HG03159 (cell line): ENCODE data around the gene SSU72.
"Not testable (repeated sequence)": the region's sequence is repeated elsewhere in the genome, so short reads cannot be mapped to it uniquely, and the experiment has no call there.

Source experiments
- ATAC-seq: cut with Tn5 transposase; IDR thresholded peaks from one replicate; pipeline ENCODE4 v1.9.1; 2021; ENCODE audit warnings: mild to moderate bottlenecking, moderate library complexity; ENCODE audit not compliant: unreplicated experiment

The SSU72 gene

DNA sequence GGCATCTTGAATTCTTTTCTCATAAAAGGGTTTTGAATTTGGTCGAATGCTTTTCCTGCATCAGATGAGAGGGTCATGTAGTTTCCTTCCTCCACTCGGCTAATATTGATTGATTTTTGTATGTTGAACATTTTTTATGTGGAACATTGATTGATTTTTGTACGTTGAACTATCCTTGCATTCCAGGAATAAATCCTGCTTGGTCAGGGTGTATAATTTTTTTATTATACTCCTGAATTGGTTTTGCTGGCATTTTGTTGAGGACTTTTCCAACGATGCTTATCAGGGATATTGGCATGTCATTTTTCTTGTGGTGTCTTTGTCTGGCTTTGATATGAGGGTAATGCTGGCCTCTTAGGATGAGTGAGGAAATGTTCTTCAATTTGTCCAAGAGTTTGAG lies 42.7 kb downstream of the SSU72 start:
- no peak for ATAC-seq

DNA sequence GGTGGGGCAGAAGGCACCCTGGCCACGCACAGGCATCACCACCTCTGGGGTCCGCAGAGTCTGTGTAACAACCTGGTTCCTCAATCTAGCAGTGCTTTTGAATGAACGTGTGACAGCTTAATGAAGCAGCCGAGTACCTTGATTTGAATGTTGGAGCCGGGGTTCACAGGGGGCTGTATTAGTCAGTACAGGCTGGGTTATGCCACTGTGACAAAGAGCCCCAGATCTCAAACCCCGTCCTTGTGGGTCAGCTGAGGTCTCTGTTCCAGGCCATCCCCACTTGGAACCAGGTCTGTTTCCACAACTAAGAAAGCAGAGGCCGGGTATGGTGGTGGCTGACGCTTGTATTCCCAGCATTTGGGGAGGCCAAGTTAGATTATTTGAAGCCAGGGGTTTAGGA lies 44.7 kb downstream of the SSU72 start:
- ATAC-seq = no peak

DNA sequence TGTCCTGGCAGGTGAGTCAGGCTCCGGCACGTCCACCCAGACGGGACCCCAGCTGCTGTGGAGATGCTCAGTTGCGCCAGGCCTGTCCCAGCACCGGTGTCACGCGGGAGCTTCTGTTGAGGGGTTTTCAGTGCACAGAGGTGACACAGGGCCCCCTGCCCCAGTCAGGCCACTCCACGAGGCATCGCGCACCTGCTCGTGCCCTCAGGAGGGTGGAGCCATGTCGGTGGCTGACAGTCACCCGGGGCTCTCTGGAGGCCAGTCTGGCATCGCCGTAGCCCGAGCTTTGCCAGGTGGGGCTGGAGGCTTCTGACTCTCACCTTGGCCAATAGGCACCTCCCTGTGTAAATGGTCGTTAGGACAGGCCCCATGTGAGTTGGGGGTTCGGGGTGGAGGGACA lies 45.3 kb downstream of the SSU72 start:
- no peak for ATAC-seq

DNA sequence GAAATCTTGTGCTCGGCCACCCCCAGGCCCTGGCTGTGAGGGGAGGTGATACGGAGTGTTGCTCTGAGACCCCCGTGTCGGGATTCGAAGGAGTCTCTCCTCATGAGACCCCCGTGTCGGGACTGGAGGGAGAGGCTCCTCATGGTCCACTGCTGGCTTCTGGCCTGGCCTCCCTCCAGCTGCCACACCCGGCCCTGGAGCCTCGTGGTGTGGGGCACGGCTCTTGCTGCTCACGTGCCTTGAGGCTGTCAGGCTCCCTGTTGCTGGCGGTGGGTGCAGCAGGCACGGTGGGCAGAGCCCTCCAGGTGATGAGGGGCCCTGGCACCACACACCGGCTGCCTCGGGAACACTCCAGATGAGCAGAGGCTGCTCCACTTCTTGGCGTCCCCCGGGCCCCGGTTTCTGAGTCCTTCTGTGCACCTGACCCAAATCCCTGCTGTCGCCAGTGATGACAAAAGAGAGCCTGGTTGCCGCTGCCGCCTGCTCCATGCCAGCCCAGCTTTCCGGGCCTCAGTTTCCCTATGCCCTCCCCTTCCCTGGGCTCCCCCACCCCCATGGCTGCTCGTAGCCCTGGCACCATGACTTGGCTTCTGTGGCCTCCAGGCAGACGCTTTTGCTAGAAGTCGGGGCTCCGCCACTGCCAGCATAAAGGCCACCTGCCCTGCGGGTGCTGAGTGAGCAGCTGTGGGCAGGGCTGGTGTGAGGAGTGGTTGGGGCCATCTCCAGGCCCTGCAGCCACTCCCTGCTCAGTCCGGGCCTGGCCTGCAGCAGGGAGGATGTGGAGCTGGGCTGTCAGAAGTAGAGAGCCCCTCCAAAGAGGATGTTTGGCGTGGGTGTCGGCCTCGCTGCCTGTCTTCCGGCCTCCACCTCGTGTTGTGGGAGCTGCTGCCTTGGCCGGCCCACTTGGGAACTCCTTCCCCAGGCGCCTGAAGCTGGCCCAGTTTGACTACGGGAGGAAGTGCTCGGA lies 46.1 kb downstream of the SSU72 start:
- no peak for ATAC-seq

DNA sequence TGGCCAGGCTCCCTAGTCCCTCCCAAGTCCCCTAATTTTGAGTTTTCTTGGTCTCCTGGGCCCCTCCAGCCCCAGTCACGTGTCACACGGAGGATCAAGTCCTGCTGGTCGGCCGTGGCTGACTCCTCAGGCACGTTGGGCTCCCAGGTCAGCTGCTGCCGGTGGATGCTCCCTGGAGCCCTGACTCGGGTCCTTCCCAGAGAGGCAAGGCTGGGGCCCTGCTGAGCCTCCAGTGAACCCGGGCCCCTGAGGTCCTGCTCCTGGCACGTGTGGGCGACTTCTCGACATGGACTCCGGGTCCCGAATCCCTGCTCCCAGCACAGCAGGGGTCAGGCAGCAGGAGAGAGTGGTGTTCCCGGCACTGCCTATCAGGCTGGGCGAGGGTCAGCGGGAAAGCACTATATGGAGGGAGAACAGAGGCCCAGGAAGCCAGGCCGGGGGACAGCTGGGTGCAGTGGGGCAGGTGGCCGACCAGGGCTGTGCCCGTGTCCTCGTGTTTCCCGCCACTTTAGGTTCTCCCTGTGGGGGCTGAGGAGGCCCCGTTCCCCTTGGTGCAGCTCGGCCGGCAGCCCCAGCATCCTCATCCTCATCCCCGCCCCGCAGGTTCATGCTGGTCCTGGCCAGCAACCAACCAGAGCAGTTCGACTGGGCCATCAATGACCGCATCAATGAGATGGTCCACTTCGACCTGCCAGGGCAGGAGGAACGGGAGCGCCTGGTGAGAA lies 47.4 kb downstream of the SSU72 start:
- ATAC-seq = no peak

DNA sequence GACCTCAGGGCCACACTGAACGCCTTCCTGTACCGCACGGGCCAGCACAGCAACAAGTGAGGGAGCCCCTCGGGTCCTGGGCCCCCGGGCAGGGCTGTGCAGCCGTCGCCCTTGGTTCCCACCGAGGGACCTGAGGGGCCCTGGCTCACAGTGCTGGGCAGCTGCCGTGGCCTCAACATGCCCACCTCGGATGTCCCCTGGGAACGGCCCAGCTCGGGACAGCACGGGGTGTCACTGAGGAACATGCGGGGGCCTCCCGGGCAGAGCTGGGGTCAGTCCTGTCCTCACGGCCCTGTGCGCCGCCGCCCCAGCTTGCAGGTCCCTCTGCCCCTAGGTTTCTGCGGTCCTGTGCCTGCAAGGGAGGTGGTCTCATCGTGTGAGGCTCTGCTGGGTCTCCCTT lies 48.2 kb downstream of the SSU72 start:
- ATAC-seq = not testable (repeated sequence)

DNA sequence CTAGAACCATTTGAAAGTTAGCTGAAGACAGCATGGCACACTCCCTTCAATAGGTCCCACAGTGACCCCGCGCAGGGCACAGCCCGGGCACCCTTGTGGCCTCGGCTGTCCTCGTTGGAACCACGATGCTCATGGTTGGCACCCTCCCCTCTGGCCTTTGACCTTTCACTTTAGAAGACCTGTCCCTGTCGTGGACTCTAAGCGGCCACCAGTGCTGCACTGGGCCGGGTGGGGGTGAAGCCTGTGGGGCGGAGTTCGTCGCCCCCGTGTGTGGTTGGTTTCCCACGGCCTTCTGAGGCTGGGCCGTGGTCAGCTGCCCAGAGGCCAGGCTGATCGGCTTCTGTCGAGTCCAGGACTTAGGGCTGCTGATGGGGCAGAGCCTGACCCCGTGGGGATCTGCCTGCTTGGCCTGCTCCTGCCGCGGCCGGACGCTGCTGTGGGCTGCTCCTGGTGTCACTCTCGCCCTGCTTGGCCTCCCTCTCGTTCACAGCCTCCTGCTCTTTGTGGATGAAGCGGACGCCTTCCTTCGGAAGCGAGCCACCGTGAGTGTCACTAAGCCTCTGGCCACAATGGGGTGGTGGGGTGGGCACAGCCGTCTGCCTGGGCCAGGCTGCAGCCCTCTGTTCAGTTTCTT lies 49.8 kb downstream of the SSU72 start:
- ATAC-seq = not testable (repeated sequence)

DNA sequence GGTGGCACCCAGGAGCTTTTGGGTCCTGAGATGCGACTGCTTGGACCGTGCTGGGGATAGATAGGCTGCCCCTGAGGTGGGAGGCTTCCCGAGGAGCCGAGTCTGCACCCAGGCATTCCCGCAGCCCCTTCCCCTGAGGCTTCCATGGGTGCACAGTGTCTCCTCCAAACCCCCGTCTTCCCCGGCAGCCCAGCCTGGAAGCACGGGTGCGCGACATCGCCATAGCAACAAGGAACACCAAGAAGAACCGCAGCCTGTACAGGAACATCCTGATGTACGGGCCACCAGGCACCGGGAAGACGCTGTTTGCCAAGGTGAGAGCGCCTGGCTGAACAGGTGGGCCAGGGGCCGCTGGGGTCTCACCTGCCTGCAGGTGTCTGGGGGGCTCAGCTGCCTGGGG lies 51.0 kb downstream of the SSU72 start:
- ATAC-seq = not testable (repeated sequence)

DNA sequence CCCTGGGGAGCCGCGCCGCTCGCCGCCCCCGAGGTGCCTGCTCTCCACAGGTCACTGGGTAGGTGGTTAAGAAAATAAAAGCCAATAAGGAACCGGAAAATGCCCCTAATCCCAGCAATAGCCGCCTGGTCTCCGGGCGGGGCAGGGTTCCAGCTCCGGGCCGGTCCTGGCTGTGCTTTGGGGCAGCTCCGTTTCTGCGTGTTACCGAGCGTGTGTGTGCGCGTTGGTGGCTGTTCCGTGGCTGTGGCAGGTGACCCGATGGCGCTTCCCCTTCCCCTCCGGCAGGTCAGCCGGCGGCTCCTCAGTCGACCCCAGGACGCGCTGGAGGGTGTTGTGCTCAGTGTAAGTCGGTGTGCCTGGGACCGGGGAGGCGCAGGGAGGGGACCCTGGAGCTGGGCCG lies 51.4 kb downstream of the SSU72 start:
- not testable (repeated sequence) for ATAC-seq

DNA sequence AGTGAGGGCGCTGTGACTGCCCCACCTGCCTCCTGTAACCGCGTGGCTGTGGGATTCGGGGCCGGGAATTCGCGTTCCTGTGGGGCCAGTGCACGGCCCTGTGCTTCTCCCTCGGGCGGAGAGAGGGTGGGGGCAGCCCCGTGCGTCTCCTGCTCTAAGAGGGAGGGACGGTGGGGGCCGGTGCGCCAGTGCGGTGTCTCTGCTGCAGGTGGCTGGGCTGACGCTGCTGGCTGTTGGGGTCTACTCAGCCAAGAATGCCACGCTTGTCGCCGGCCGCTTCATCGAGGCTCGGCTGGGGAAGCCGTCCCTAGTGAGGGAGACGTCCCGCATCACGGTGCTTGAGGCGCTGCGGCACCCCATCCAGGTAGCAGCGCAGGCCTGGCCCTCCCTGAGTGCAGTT lies 52.1 kb downstream of the SSU72 start:
- not testable (repeated sequence) for ATAC-seq

DNA sequence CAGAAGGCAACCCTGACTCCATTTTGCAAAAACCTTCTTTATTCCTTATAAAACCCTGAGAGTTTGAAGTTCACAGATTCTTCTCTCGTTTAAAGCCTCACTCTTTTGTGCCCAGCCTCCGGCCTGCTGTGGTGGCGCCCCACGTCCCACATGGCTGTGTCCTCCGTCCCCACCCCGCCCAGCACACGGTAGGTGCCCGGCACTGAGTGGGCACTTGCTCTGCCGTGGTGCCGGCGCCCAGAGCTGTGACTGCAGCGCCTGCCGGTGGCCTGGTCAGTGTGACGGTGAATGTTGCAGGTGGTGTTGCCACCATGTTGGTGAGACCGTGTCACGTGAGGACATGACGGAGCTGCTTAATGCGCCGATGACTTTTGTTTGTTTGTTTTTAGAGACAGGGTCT lies 53.3 kb downstream of the SSU72 start:
- no peak for ATAC-seq

DNA sequence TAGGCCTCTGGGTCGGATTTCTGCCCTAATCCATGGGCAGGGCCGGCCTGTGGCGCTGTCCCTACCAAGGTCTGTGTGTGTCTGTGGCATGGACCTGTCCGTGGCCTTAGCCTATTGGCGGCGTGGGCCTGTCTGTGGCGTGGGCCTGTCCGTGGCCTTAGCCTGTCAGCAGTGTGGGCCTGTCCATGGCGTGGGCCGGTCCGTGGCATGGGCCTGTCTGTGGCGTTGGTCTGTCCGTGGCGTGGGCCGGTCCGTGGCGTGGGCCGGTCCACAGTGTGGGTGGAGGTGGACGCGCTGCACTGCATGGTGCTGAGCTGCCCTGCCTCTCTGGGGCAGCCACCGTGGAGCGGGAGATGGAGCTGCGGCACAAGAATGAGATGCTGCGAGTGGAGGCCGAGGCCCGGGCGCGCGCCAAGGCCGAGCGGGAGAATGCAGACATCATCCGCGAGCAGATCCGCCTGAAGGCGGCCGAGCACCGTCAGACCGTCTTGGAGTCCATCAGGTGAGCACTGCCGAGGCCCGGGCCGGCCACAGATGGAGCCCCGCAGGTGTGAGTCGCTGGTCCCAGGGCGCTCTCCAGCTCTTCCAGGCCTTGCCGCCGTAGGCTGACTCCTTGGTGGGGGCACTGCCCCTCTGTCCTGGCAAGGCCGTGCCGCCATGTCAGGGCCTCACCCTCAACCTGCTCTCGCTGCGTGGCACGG lies 54.7 kb downstream of the SSU72 start:
- ATAC-seq = not testable (repeated sequence)

DNA sequence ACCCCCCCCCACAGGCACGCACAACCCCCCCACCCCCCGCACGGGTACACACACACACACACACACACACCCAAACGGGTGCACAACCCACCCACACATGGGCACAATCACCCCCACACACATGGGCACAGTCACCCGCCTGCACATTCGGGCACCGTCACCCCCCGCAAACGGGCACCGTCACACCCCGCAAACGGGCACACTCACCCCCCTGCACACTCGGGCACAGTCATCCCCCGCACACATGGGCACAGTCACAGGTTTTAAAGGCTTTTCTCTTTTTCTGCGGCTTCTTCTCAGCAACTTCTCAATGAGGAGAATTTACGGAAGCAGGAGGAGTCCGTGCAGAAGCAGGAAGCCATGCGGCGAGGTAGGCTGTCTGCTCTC lies 56.0 kb downstream of the SSU72 start:
- ATAC-seq = not testable (repeated sequence)

DNA sequence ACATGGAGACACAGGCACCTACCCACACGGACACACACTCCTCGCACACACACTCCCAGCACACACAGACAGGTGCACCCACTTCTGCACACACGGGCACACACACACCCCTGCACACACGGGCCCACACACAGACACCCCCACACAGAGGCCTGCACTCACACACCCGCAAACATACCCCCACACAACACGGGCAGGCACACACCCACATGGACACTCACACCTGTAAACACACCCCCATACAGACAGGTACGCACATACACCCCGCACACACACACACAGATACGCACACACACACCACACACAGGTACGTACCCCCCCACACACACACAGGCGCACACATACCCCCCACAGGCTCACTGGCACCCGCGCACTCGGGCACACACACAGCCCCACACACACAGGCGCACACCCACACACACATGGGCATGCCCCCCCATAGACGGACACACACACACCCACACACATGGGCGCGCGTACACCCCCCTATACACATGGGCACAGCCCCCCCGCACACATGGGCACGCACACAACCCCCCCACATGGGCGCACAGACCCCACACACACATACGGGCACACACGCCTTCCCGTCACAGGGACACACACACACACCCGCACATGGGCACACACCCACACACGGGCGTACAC lies 56.6 kb downstream of the SSU72 start:
- ATAC-seq = no peak

DNA sequence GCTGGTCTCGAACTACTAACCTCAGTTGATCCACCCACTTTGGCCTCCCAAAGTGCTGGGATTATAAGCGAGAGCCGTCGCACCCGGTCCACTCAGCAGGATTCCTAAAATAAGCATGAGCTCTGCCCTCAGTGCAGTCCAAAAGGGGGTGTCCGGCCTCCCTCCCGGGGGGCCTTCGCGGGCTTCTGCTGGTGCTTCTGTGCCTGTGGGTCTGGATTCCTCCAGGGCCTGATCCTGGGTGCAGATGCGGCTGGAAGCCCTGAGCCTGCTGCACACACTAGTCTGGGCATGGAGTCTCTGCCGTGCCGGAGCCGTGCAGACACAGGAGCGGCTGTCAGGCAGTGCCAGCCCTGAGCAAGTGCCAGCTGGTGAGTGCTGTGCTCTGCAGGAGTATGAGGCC lies 57.7 kb downstream of the SSU72 start:
- ATAC-seq = not testable (repeated sequence)

DNA sequence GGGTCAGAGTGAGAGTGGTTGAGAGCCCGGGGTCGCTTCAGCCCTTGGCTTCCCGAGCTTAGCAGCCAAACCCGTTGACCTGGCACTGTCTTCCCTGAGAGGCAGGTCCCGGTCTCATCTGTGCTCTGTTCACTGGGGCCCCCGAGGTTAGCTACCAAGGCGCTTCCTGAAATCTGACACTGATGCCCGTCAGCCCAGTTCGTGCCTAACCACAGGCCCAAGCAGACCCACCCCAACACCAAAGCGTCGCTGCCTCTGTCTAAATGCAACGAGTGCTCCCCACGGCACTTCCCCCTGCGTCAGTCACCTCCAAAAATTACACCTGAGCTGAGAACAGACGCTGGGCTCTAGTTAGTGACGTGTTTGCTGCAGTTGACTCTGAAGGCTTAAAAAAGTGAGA lies 60.3 kb downstream of the SSU72 start:
- not testable (repeated sequence) for ATAC-seq

DNA sequence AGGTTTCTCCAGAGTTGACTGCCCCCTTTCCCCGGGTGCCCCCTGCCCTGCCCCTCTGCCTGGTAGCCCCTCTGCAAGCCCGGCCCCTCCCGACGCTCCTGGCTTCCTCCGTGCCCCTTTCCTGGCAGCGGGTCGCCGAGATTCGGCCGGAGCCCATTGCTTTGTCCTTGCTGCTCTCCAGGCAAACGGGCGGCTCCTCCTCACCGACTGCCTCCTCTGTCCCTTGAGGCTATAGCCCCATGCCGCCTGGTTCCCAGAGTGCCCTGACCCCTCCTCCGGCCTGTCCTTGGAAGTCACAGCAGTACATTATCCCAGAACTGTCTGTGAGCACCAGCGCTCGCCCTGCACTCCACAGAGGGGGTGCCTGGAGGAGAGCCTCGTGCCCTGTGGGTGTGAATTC lies 61.0 kb downstream of the SSU72 start:
- not testable (repeated sequence) for ATAC-seq

DNA sequence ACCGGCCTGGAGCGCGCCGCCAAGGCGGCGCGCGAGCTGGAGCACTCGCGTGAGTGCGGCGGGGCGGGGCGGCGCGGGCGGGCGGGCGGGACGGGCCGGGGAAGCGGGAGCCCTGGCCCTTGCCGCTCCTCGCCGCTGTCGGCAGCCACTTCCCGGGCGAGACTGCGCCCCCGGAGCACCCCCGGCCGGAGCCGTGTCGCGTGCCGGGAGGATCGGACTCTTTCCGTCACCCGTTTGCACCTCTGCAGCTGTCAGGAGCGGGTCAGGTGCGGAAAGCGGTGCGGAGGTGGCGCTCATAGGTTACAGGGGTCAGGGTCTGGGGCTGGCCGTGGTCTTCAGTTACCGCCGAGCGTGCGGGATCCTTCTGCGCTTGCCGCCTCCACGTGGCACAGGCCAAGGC lies 62.2 kb downstream of the SSU72 start:
- not testable (repeated sequence) for ATAC-seq

DNA sequence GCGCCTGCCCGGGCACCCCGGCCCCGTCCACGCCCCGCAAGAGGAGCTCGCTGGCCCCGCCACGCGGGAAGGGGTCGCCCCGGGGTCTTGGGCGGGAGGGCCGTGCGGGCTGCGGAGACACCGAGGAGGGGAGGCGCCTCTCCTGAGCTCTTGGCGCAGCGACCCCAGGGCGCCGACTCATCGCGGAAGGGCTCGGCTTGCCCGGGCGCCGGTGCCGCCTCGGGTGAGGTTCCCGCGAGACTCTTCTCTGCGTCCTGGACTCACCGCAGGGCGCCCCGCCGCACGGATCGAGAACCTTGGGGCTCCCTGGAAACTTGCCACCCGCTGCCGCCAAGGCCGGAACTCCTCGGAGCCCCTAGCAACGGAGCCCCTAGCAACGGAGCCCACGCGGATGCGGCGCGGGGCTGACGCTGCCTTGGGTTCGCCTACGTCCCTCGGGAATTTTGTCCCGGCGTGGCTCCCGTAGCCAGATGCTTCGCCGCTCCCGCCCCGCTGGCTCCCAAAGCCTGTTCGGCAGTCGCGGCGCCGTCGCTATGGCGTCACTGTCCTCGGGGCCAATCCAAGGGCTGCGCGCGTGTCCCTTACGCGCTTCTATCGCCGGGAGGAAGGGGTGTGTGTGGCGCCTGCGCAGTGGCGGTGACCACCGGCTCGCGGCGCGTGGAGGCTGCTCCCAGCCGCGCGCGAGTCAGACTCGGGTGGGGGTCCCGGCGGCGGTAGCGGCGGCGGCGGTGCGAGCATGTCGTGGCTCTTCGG lies 63.0 kb downstream of the SSU72 start, which contains the start of gene ATAD3A:
TSS of gene ATAD3A (plus strand) at position 630 of the 753 bp plus-strand sequence. CDS start at position 737, 107 bp downstream.
- ATAC-seq = peak; percentile 78
